Sigmoid colon (tissue), 7 donors: Measurements from ENCODE around the gene UGT1A7. TPM values are rescaled to one million over a fixed set of nuclear protein-coding genes. Genes with fewer than 3 reads are reported as not detected.
A peak's percentile ranks its signal among the peaks of the same experiment; 100 is the strongest.

Source experiments
- DNase-seq: peaks from one replicate; pipeline ENCODE4 v3.0.0-alpha.2; 2019
- H3K27ac ChIP-seq, 4 donors: fragments of 200-600 bp; sonication (generic); one replicate each; pipeline ENCODE4 v1.5.1; 2016 to 2019; ENCODE audit warnings: mild to moderate bottlenecking in 1 of 4
- H3K27me3 ChIP-seq, 3 donors: fragments of 200-600 bp; sonication (generic); one replicate each; pipeline ENCODE4 v1.5.1; 2019; ENCODE audit warnings: mild to moderate bottlenecking in 1 of 3
- H3K36me3 ChIP-seq, 4 donors: fragments of 200-600 bp; sonication (generic); one replicate each; pipeline ENCODE4 v1.5.1; 2016 to 2019
- H3K4me1 ChIP-seq, 4 donors: fragments of 200-600 bp; sonication (generic); one replicate each; pipeline ENCODE4 v1.5.1; 2017 to 2019
- H3K4me3 ChIP-seq, 4 donors: fragments of 200-600 bp; sonication (generic); one replicate each; pipeline ENCODE4 v1.5.1; 2017 to 2019; ENCODE audit warnings: mild to moderate bottlenecking in 2 of 4, moderate library complexity in 1 of 4
- H3K9me3 ChIP-seq, 4 donors: fragments of 200-600 bp in 3 of 4; sonication (generic) in 3 of 4; one replicate each; pipeline versions ENCODE4 v1.5.1 to v1.6.1; 2013 to 2019
- CTCF ChIP-seq, 4 experiments: fragments of 450-650 bp in 3 of 4; fragments of 200-600 bp in 1 of 4; IDR thresholded peaks; one replicate each; pipeline ENCODE4 v1.5.1; 2016 to 2019; ENCODE audit warnings: antibody characterized with exemption in 4 of 4, mild to moderate bottlenecking in 3 of 4, moderate library complexity in 2 of 4
- EP300 ChIP-seq, 4 donors: sonication (generic); formaldehyde crosslinking; IDR thresholded peaks; one replicate each; pipeline ENCODE4 v1.6.1; 2017; ENCODE audit warnings: antibody characterized with exemption in 4 of 4
- POLR2A ChIP-seq, 2 donors: fragments of 450-650 bp; IDR thresholded peaks; one replicate each; pipeline ENCODE4 v1.6.1; 2016; ENCODE audit warnings: antibody characterized with exemption in 2 of 2, mild to moderate bottlenecking in 2 of 2, moderate library complexity in 2 of 2
- POLR2AphosphoS5 ChIP-seq, 4 donors: sonication (generic); formaldehyde crosslinking; IDR thresholded peaks; one replicate each; pipeline ENCODE4 v1.6.1; 2017; ENCODE audit warnings: antibody characterized with exemption in 4 of 4
- WGBS, 2 donors: extraction: QIAGEN DNeasy Blood & Tissue Kit; methylation state at CpG; one replicate each; pipeline ENCODE4 v1.1.7; 2013; 5-methylcytosine and 5-hydroxymethylcytosine counted together
- intact Hi-C: fragments of 100-400 bp; cut with DNase I; formaldehyde crosslinking; loops from one replicate; pipeline ENCODE4 v1.15.1; 2023
- polyA plus RNA-seq, 3 donors: library from polyadenylated mRNA; stranded (reverse); fragments of 200-250 nt; gene quantifications; one replicate each; pipeline ENCODE4 v1.2.3, GENCODE V29; 2013
- total RNA-seq, 4 donors: library from RNA; depleted of rRNA; stranded (reverse); fragments of >200 nt; gene quantifications; one replicate each; pipeline ENCODE4 v1.1.0, GENCODE V29; 2016
- donor health status: healthy with polysubstance abuse.
- donor health status: Bipolar disorder and iron deficiency.
- donor health status: healthy.

UGT1A7 gene
- total and polyA plus RNA-seq, 7 donors: 0.66 TPM; not detected in 6

GRCh38 chr2:233816334-233816733, 134.6 kb downstream of the UGT1A7 start:
- Histone ChIP-seq H3K4me1 (no peaks in the 10 kb centered on the region), H3K27ac (no peak overlapping the region), H3K4me3 (no peak overlapping the region), H3K27me3 (no peaks in the 10 kb centered on the region), H3K36me3 (no peaks in the 10 kb centered on the region), H3K9me3 (peaks cover 0 to 1% (median 0%) of the 10 kb centered on the region in 4 donors)
- WGBS, 2 donors: 61 to 70% methylated on average over 2 of the region's 2 CpGs
- intact Hi-C loops: no loop called here
- DNase-seq: peak; percentile 30
- no peak for TF ChIP-seq POLR2A (IDR thresholded peaks at IDR 0.05)
- no peak for TF ChIP-seq CTCF (IDR thresholded peaks at IDR 0.05)

- H3K36me3 ChIP-seq: no peaks in the 10 kb centered on the region
- TF ChIP-seq POLR2AphosphoS5 (IDR thresholded peaks at IDR 0.05): no peak
- TF ChIP-seq POLR2A (IDR thresholded peaks at IDR 0.05): no peak
- no peak for TF ChIP-seq EP300 (IDR thresholded peaks at IDR 0.05)
- TF ChIP-seq CTCF (IDR thresholded peaks at IDR 0.05): no peak
- DNase-seq: peak; percentile 32
- peaks cover 0 to 1% (median 0%) of the 10 kb centered on the region in 4 donors for H3K9me3 ChIP-seq
- no peaks in the 10 kb centered on the region for H3K4me1 ChIP-seq
- H3K27me3 ChIP-seq: no peaks in the 10 kb centered on the region
- H3K27ac ChIP-seq: no peak overlapping the region
- intact Hi-C loops: no loop called here
- H3K4me3 ChIP-seq: no peak overlapping the region
- 82 to 87% methylated on average over 4 of the region's 4 CpGs for WGBS, 2 donors
Observed at GRCh38 chr2:233816771-233817170, 135.1 kb downstream of the UGT1A7 start.

- H3K4me3 ChIP-seq: no peak overlapping the region
- DNase-seq: peak; percentile 39
- H3K36me3 ChIP-seq: no peaks in the 10 kb centered on the region
- TF ChIP-seq CTCF (IDR thresholded peaks at IDR 0.05): no peak
- no peak for TF ChIP-seq POLR2A (IDR thresholded peaks at IDR 0.05)
- TF ChIP-seq EP300 (IDR thresholded peaks at IDR 0.05): no peak
- TF ChIP-seq POLR2AphosphoS5 (IDR thresholded peaks at IDR 0.05): no peak
- intact Hi-C loops: no loop called here
- no peak overlapping the region for H3K27ac ChIP-seq
- peaks cover 0 to 1% (median 0%) of the 10 kb centered on the region in 4 donors for H3K9me3 ChIP-seq
- H3K27me3 ChIP-seq: no peaks in the 10 kb centered on the region
- 81 to 82% methylated on average over 3 of the region's 3 CpGs for whole genome bisulfite sequencing, 2 donors
- H3K4me1 ChIP-seq: no peaks in the 10 kb centered on the region
Observed at GRCh38 chr2:233817361-233817911, 135.7 kb downstream of the UGT1A7 start.

- intact Hi-C loops: no loop called here
- Histone ChIP-seq H3K27me3 (no peaks in the 10 kb centered on the region), H3K4me1 (no peaks in the 10 kb centered on the region), H3K4me3 (no peak overlapping the region), H3K9me3 (peaks cover 0 to 1% (median 0%) of the 10 kb centered on the region in 4 donors), H3K36me3 (no peaks in the 10 kb centered on the region), H3K27ac (no peak overlapping the region)
- no peak for DNase-seq
- TF ChIP-seq POLR2AphosphoS5 (IDR thresholded peaks at IDR 0.05): no peak
- no peak for TF ChIP-seq POLR2A (IDR thresholded peaks at IDR 0.05)
- TF ChIP-seq CTCF (IDR thresholded peaks at IDR 0.05): no peak
- TF ChIP-seq EP300 (IDR thresholded peaks at IDR 0.05): no peak
- WGBS, 2 donors: 81 to 91% methylated on average over 11 of the region's 11 CpGs
Observed at GRCh38 chr2:233817995-233818638, 136.4 kb downstream of the UGT1A7 start.
